Effector CD4-positive, alpha-beta T cell (primary cell): ENCODE data around the gene ESM1.
A peak's percentile ranks its signal among the peaks of the same experiment; 100 is the strongest.

Experiments
- DNase-seq: peaks from one replicate; pipeline ENCODE4 v3.0.0-alpha.2; 2020

The ESM1 gene

GRCh38 chr5:54981928-54982327 is 3.5 kb downstream of the ESM1 start:
- no peak for DNase-seq

GRCh38 chr5:54975701-54976100 is 9.7 kb downstream of the ESM1 start:
- DNase-seq, result no peak

- no peak for DNase-seq
Observed at GRCh38 chr5:54969856-54970828, 15.3 kb downstream of the ESM1 start.

- DNase-seq, result no peak
Observed at GRCh38 chr5:54969242-54969641, 16.2 kb downstream of the ESM1 start.

GRCh38 chr5:54965806-54966205 is 19.6 kb downstream of the ESM1 start:
- DNase-seq, result no peak

GRCh38 chr5:54964405-54964804 is 21.0 kb downstream of the ESM1 start:
- no peak for DNase-seq

GRCh38 chr5:54959673-54960418 is 25.5 kb downstream of the ESM1 start:
- DNase-seq, result no peak

- no peak for DNase-seq
Observed at GRCh38 chr5:54956922-54957321, 28.5 kb downstream of the ESM1 start.

- no peak for DNase-seq
Observed at GRCh38 chr5:54947187-54947586, 38.2 kb downstream of the ESM1 start.

GRCh38 chr5:54946306-54946819 is 39.0 kb downstream of the ESM1 start:
- no peak for DNase-seq

- peak; percentile 40 for DNase-seq
Observed at GRCh38 chr5:54944364-54944763, 41.0 kb downstream of the ESM1 start.

GRCh38 chr5:54942064-54942778 is 43.2 kb downstream of the ESM1 start:
- no peak for DNase-seq

- DNase-seq, result no peak
Observed at GRCh38 chr5:54936201-54936600, 49.2 kb downstream of the ESM1 start.

GRCh38 chr5:54932789-54933188 is 52.6 kb downstream of the ESM1 start:
- DNase-seq, result no peak

GRCh38 chr5:54930736-54931135 is 54.7 kb downstream of the ESM1 start:
- no peak for DNase-seq
